Activated naive CD4-positive, alpha-beta T cell treated with Interleukin-2 at 50 U/mL for 16 hours (primary cell): ENCODE data around the gene MYH1.

Source experiments
- DNase-seq: peaks from one replicate; pipeline ENCODE4 v3.0.0-alpha.2; 2020

The MYH1 gene

DNA sequence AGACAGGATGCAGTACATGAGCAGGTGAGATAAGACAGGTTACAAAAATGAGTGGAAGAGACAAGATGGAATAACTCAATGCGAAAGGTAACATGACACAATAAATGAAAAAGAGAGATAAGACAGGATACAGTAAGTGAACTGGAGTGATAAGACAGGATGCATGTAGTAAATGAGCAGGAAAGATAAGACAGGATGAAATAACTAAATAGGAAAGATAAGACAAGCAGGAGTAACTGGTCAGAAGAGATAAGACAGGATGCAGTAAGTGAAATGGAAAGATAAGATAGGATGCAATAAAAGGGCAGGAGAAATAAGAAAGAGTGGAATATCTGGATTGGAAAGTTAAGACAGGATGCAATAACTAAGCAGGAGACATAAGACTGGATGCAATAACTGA lies 40.6 kb downstream of the MYH1 start:
- no peak for DNase-seq

DNA sequence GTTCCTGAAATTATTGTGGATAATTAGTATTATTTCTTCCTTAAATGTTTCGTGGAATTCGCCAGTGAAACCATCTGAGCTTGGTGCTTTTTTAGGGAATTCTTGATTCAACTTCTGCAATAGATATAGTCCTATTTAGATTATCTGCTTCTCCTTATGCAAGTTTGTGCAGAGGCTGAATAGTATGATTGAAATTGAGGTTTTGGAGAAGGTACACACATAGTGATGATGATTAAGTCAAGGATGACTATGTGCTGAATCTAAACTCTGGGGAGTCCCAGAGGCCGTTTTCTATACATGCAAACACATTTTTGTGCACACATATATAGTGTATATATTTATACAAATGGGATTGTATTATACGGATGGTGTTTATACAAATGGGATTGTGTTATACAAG lies 43.8 kb downstream of the MYH1 start:
- no peak for DNase-seq

DNA sequence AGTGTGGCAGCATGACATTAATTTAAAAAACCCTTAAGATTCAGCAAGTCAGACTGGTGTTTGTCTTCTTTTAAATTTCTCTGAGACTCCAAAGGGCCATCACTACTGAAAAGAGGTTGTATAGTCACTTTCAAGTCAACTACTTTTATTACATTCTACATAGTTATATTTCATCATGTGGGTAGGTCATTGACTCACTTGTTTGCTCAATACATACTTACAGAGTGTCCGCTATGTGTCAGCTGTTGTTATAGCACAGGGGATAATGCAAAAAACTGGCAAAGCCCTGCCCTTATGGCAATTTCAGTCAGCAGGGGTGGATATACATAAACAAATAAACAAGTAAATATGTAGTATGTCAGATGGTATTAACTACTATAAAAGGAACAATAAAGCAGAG lies 46.5 kb downstream of the MYH1 start:
- DNase-seq, result no peak

DNA sequence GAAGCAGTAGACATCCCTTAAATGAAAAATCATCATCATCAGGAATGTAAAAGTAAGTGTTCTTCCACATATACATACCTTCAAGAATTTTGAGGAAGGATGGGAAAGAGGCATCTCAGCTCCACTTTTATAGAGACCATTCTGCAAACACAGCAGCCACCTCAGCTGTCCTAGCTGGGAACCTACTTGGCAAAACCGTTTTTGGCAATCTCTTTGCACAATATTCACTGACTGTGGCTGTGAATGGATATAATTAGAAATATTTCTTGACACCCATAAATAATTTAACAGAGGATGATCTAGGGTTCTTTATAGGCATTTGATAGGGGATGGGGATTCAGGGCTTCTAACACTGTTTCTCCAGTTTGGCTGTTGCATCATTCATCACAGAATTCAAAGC lies 48.9 kb downstream of the MYH1 start, which contains the start of gene MYH4:
TSS of gene MYH4 (minus strand) at position 101 of the 400 bp plus-strand sequence. CDS start 2,814 bp downstream, outside the sequence.
- DNase-seq, result no peak

DNA sequence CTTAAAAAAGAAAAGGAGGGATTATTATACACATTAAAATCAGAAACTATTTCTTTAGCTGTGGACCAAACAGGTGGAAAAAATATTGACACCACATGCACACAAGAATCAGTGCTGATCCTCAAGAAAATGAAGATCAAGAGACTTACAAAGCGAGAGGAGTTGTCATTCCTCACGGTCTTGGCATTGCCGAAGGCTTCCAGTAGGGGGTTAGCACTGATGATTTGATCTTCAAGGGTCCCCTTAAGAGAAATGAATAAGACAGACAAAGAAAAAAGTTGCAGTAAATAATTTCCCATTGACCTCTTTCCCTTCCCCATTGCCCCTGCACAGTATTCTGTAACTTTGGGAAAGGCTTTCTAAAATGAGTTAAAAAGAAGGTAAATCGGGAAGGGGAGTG lies 54.9 kb downstream of the MYH1 start:
- no peak for DNase-seq

DNA sequence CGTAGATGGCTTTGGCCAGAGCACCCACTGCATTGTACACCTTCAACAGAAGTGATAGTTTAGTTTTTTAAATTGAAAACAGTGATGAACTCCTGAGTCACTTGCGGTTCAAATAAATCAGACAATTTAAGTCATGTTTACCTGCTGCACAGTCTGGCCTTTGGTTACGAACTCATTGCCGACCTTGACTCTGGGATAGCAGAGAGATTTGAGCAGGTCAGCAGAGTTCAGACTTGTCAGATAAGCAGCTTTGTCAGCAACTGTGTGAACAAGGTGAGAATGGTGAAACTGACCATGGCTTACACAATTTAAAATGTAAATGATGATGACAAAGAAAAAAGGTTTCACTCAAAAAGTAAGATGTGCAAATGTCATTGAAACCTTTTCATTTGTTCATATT lies 58.3 kb downstream of the MYH1 start:
- DNase-seq, result no peak

DNA sequence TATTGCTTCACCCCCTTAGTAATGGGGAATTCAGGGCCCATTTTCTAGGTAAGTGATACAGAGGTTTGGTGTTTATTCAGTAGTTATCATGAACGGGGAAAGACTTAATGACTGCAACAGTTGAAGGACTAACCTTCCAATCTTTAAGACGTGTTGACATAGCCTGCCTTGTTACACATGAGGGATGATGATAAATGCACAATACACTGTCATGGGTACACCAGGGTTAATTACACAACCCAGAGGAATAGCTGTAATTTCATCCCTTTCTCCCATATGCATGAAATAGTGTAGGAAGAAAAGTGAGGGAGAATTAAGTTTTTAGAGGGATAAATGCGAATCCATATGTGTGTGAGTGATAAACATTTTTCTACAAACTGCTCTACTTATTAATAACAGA lies 59.6 kb downstream of the MYH1 start:
- DNase-seq, result no peak

DNA sequence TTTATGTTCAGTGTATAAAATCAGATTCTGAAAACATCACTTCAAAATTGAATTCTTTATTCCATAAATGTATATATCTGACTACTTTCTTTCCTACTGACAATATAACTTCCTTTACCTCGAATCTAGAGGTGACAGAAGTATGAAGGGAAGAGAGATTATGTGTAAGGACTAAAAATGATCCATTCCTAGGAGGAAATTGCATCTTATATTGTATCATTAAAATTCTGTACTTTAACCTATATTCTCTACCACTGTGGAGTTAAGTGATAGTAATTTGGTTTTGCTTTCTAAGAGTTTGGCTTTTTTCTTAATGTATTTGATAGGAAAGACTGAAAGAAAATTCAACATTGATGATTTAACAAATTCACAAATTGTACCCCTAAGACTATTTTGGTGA lies 60.4 kb downstream of the MYH1 start:
- no peak for DNase-seq

DNA sequence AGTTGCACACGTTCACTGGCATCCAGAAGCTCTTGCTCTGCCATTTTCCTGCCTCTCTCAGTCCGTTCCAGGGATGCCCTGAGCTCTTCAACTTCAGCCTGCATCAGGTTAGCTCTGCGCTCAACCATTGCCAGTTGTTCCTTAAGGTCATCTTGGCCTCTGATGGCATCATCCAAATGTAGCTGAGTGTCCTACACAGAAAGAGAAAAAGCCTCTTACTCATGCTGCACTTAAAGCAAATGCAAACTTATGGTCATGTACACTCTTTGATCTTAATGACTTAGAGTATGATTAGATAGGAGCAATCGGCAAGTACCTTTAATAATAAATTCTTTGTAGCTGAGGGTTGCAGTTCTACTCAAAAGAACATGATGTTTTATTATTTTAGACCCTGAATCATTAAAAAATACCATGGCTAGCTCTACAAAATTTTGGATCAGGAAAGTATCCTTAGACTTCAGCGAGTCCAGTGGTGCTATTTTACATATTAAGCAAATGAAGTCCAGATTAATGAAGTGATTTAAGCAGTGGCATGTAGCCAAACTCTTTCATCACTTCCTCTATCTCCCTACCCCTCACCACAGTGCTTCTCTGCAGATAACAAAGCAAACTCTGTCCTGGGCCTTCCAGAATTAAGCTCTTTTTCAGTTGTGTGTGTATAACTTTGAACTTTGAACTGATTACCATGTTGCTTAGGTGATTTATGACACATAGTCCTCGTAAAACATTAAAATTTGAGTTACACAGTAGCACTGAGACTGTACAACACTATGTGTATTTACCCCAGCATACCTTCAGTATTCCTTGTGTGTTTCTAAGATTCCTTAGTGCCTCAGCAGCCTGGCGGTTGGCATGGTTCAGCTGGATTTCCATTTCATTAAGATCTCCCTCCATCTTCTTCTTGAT lies 71.1 kb downstream of the MYH1 start:
- no peak for DNase-seq
